ENCODE measurements around the gene TRERF1.

Gene TRERF1

DNA sequence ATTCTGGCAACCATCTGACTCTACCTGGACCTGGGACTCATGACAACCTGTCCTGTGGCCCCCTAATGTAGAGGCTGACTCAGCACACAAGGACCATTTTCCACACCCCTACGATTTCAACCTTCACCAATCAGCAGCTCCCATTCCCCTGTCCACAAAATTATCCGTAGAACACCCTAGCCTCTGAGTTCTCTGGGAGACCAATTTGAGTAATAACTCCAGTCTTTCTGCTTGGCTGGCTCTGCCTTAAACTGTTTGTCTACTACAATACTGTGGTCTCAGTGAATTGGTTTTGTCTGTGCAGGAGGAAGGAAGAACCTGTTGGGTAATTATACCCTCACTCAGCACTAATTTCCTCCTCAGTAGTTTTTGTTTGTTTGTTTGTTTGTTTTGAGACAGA lies 134.7 kb downstream of the TRERF1 start:
- no peak for TF ChIP-seq ZNF8 (CRISPR knock-in tag; IDR thresholded peaks at IDR 0.05)
- no peak for TF ChIP-seq PPARA (CRISPR knock-in tag; IDR thresholded peaks at IDR 0.05; ENCODE audit: borderline replicate concordance)
- no peak for TF ChIP-seq ZFP3 (CRISPR knock-in tag; IDR thresholded peaks at IDR 0.05)
- no peak for TF ChIP-seq ARNTL (CRISPR knock-in tag; IDR thresholded peaks at IDR 0.05; ENCODE audit: borderline replicate concordance, low read depth)
- TF ChIP-seq, protein P1, sequence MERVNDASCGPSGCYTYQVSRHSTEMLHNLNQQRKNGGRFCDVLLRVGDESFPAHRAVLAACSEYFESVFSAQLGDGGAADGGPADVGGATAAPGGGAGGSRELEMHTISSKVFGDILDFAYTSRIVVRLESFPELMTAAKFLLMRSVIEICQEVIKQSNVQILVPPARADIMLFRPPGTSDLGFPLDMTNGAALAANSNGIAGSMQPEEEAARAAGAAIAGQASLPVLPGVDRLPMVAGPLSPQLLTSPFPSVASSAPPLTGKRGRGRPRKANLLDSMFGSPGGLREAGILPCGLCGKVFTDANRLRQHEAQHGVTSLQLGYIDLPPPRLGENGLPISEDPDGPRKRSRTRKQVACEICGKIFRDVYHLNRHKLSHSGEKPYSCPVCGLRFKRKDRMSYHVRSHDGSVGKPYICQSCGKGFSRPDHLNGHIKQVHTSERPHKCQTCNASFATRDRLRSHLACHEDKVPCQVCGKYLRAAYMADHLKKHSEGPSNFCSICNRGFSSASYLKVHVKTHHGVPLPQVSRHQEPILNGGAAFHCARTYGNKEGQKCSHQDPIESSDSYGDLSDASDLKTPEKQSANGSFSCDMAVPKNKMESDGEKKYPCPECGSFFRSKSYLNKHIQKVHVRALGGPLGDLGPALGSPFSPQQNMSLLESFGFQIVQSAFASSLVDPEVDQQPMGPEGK (CRISPR knock-in tag; IDR thresholded peaks at IDR 0.05; ENCODE audit: borderline replicate concordance), result no peak
- TF ChIP-seq, protein P2, sequence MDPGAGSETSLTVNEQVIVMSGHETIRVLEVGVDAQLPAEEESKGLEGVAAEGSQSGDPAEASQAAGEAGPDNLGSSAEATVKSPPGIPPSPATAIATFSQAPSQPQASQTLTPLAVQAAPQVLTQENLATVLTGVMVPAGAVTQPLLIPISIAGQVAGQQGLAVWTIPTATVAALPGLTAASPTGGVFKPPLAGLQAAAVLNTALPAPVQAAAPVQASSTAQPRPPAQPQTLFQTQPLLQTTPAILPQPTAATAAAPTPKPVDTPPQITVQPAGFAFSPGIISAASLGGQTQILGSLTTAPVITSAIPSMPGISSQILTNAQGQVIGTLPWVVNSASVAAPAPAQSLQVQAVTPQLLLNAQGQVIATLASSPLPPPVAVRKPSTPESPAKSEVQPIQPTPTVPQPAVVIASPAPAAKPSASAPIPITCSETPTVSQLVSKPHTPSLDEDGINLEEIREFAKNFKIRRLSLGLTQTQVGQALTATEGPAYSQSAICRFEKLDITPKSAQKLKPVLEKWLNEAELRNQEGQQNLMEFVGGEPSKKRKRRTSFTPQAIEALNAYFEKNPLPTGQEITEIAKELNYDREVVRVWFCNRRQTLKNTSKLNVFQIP (CRISPR knock-in tag; IDR thresholded peaks at IDR 0.05; ENCODE audit: borderline replicate concordance, low read depth), result no peak
- TF ChIP-seq TCF4 (CRISPR knock-in tag; IDR thresholded peaks at IDR 0.05; ENCODE audit: borderline replicate concordance), result no peak
- TF ChIP-seq RARB (CRISPR knock-in tag; IDR thresholded peaks at IDR 0.05), result no peak
- TF ChIP-seq ZC3H10 (CRISPR knock-in tag; IDR thresholded peaks at IDR 0.05), result no peak
- no peak for TF ChIP-seq CSDC2 (CRISPR knock-in tag; IDR thresholded peaks at IDR 0.05)
- no peak for TF ChIP-seq ZFP30 (CRISPR knock-in tag; IDR thresholded peaks at IDR 0.05)
- no peak for TF ChIP-seq BACH2 (CRISPR knock-in tag; IDR thresholded peaks at IDR 0.05; ENCODE audit: borderline replicate concordance)
- no peak for TF ChIP-seq ESRRG (CRISPR knock-in tag; IDR thresholded peaks at IDR 0.05)
- TF ChIP-seq ISL1 (CRISPR knock-in tag; IDR thresholded peaks at IDR 0.05), result no peak
- TF ChIP-seq, protein P3, sequence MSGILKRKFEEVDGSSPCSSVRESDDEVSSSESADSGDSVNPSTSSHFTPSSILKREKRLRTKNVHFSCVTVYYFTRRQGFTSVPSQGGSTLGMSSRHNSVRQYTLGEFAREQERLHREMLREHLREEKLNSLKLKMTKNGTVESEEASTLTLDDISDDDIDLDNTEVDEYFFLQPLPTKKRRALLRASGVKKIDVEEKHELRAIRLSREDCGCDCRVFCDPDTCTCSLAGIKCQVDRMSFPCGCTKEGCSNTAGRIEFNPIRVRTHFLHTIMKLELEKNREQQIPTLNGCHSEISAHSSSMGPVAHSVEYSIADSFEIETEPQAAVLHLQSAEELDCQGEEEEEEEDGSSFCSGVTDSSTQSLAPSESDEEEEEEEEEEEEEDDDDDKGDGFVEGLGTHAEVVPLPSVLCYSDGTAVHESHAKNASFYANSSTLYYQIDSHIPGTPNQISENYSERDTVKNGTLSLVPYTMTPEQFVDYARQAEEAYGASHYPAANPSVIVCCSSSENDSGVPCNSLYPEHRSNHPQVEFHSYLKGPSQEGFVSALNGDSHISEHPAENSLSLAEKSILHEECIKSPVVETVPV (CRISPR knock-in tag; IDR thresholded peaks at IDR 0.05), result no peak
- TF ChIP-seq ZNF70 (CRISPR knock-in tag; IDR thresholded peaks at IDR 0.05), result no peak
- TF ChIP-seq ZNF565 (CRISPR knock-in tag; conservative IDR thresholded peaks at IDR 0.05; ENCODE audit: low read depth), result no peak
- no peak for TF ChIP-seq GLIS3 (CRISPR knock-in tag; IDR thresholded peaks at IDR 0.05)
- TF ChIP-seq, protein P4, sequence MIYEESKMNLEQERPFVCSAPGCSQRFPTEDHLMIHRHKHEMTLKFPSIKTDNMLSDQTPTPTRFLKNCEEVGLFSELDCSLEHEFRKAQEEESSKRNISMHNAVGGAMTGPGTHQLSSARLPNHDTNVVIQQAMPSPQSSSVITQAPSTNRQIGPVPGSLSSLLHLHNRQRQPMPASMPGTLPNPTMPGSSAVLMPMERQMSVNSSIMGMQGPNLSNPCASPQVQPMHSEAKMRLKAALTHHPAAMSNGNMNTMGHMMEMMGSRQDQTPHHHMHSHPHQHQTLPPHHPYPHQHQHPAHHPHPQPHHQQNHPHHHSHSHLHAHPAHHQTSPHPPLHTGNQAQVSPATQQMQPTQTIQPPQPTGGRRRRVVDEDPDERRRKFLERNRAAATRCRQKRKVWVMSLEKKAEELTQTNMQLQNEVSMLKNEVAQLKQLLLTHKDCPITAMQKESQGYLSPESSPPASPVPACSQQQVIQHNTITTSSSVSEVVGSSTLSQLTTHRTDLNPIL (CRISPR knock-in tag; IDR thresholded peaks at IDR 0.05; ENCODE audit: low read depth), result no peak
- TF ChIP-seq, protein P5, sequence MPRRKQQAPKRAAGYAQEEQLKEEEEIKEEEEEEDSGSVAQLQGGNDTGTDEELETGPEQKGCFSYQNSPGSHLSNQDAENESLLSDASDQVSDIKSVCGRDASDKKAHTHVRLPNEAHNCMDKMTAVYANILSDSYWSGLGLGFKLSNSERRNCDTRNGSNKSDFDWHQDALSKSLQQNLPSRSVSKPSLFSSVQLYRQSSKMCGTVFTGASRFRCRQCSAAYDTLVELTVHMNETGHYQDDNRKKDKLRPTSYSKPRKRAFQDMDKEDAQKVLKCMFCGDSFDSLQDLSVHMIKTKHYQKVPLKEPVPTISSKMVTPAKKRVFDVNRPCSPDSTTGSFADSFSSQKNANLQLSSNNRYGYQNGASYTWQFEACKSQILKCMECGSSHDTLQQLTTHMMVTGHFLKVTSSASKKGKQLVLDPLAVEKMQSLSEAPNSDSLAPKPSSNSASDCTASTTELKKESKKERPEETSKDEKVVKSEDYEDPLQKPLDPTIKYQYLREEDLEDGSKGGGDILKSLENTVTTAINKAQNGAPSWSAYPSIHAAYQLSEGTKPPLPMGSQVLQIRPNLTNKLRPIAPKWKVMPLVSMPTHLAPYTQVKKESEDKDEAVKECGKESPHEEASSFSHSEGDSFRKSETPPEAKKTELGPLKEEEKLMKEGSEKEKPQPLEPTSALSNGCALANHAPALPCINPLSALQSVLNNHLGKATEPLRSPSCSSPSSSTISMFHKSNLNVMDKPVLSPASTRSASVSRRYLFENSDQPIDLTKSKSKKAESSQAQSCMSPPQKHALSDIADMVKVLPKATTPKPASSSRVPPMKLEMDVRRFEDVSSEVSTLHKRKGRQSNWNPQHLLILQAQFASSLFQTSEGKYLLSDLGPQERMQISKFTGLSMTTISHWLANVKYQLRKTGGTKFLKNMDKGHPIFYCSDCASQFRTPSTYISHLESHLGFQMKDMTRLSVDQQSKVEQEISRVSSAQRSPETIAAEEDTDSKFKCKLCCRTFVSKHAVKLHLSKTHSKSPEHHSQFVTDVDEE (CRISPR knock-in tag; IDR thresholded peaks at IDR 0.05), result no peak
- ATAC-seq, result 0 out of 3 replicates have a peak, but pooled peaks have one; percentile 3

DNA sequence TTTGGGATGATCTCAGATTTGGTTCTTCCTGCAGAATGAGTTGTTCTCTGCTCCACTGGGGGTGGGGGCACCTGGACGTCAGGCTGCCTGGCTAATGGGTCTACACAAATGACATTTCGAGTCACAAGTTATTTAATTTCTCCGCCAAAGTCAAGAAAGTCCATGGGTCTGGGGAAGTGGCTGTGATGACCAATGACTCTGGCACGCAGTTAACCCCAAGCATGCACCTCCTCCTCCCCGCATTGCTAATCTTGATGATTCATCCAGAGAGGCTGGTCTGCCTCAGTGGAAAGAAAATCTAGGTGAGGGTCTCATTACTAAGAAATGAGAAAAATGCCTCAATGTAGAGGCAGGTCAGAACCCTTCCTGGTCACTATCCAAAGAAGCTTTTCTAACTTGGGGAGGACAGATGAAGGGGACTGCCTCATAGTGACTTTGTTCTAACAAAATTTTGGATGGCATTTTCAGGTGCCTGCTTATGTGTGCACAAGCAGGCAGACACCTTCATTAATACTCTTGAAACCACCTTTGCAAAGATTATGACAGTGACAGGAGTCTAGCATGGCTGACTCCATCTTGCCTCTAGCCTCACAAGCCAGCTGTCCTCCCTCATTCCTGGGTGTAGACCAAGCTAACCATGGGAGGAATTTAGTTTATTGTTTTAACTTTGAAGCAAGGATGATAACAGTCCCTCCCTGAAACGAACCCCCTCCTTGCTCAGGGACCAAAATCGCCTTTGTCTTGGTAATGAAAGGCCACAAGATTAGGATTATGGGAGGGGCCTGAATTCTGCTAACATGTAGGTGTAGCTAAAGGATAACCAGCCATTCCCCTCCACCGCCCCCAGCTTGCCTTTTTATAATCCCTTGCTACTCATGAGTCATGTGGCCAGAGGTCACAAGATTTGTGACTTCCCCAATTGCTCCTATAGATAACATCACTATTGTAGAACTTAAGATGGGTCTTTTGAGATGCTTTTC lies 135.4 kb downstream of the TRERF1 start:
- peak; percentile 90 for ATAC-seq
- TF ChIP-seq PPARA (CRISPR knock-in tag; IDR thresholded peaks at IDR 0.05; ENCODE audit: borderline replicate concordance) (no peak), BACH2 (CRISPR knock-in tag; IDR thresholded peaks at IDR 0.05; ENCODE audit: borderline replicate concordance) (no peak), ZNF8 (CRISPR knock-in tag; IDR thresholded peaks at IDR 0.05) (no peak), ARNTL (CRISPR knock-in tag; IDR thresholded peaks at IDR 0.05; ENCODE audit: borderline replicate concordance, low read depth) (no peak), ZNF70 (CRISPR knock-in tag; IDR thresholded peaks at IDR 0.05) (no peak), CSDC2 (CRISPR knock-in tag; IDR thresholded peaks at IDR 0.05) (peak; percentile 94), ZFP3 (CRISPR knock-in tag; IDR thresholded peaks at IDR 0.05) (0 out of 2 replicates have a peak, but pooled peaks have one; percentile 31), SNAI2 (CRISPR knock-in tag; IDR thresholded peaks at IDR 0.05) (peak; percentile 85; the same call in 1 of the 2 replicates), ZNF565 (CRISPR knock-in tag; conservative IDR thresholded peaks at IDR 0.05; ENCODE audit: low read depth) (no peak), ESRRG (CRISPR knock-in tag; IDR thresholded peaks at IDR 0.05) (no peak), TOX (CRISPR knock-in tag; IDR thresholded peaks at IDR 0.05; ENCODE audit: borderline replicate concordance) (no peak), TCF4 (CRISPR knock-in tag; IDR thresholded peaks at IDR 0.05; ENCODE audit: borderline replicate concordance) (no peak), GLIS3 (CRISPR knock-in tag; IDR thresholded peaks at IDR 0.05) (no peak), ZFP30 (CRISPR knock-in tag; IDR thresholded peaks at IDR 0.05) (no peak), OSR1 (CRISPR knock-in tag; IDR thresholded peaks at IDR 0.05) (no peak), ZC3H10 (CRISPR knock-in tag; IDR thresholded peaks at IDR 0.05) (no peak)
- TF ChIP-seq, protein P3 (CRISPR knock-in tag; IDR thresholded peaks at IDR 0.05), result no peak
- TF ChIP-seq, protein P4 (CRISPR knock-in tag; IDR thresholded peaks at IDR 0.05; ENCODE audit: low read depth), result no peak
